Activated naive CD8-positive, alpha-beta T cell treated with anti-CD3 and anti-CD28 coated beads, Interleukin-2, amount 50 U/mL, for 24 hours (primary cell): ENCODE data around the gene FABP7.

Source experiments
- ATAC-seq: fragments of 150-1000 bp; cut with Tn5 transposase; one replicate; pipeline ENCODE4 v1.10.0; 2021
- DNase-seq: peaks from one replicate; pipeline ENCODE4 v3.0.0; 2021
- H3K27ac Mint-ChIP-seq: one replicate; pipeline ENCODE4 v1.8.0; 2021; ENCODE audit warnings: mild to moderate bottlenecking, mixed read lengths
- H3K27me3 Mint-ChIP-seq: one replicate; pipeline ENCODE4 v1.8.0; 2021; ENCODE audit warnings: mixed read lengths
- H3K36me3 Mint-ChIP-seq: one replicate; pipeline ENCODE4 v1.8.0; 2021; ENCODE audit warnings: low read depth, mixed read lengths
- H3K4me1 Mint-ChIP-seq: one replicate; pipeline ENCODE4 v1.8.0; 2021; ENCODE audit warnings: mixed read lengths
- H3K4me3 Mint-ChIP-seq: one replicate; pipeline ENCODE4 v1.8.0; 2021; ENCODE audit warnings: mild to moderate bottlenecking, moderate library complexity, mixed read lengths
- H3K9me3 Mint-ChIP-seq: one replicate; pipeline ENCODE4 v1.8.0; 2021; ENCODE audit warnings: mixed read lengths

The FABP7 gene

GRCh38 chr6:122798099-122798641, 18.7 kb downstream of the FABP7 start:
- H3K27me3 Mint-ChIP-seq = peaks cover 8% of the 10 kb centered on the region
- no peak overlapping the region for H3K4me3 Mint-ChIP-seq
- ATAC-seq (peak; percentile 86), DNase-seq (no peak)
- H3K9me3 Mint-ChIP-seq = no peaks in the 10 kb centered on the region
- no peaks in the 10 kb centered on the region for H3K36me3 Mint-ChIP-seq
- H3K4me1 Mint-ChIP-seq = peaks cover 13% of the 10 kb centered on the region
- no peak overlapping the region for H3K27ac Mint-ChIP-seq

- no peaks in the 10 kb centered on the region for H3K36me3 Mint-ChIP-seq
- no peaks in the 10 kb centered on the region for H3K9me3 Mint-ChIP-seq
- ATAC-seq (no peak), DNase-seq (no peak)
- H3K27me3 Mint-ChIP-seq = peaks cover 3% of the 10 kb centered on the region
- peaks cover 13% of the 10 kb centered on the region for H3K4me1 Mint-ChIP-seq
- no peak overlapping the region for H3K4me3 Mint-ChIP-seq
- H3K27ac Mint-ChIP-seq = no peak overlapping the region
Observed at GRCh38 chr6:122799140-122799745, 19.7 kb downstream of the FABP7 start.

- ATAC-seq = no peak
- Mint-ChIP-seq H3K27me3 (peaks cover 1% of the 10 kb centered on the region), H3K27ac (no peak overlapping the region), H3K9me3 (no peaks in the 10 kb centered on the region), H3K36me3 (no peaks in the 10 kb centered on the region), H3K4me1 (peaks cover 13% of the 10 kb centered on the region), H3K4me3 (no peak overlapping the region)
- no peak for DNase-seq
Observed at GRCh38 chr6:122799916-122800686, 20.6 kb downstream of the FABP7 start.

GRCh38 chr6:122800906-122801305, 21.4 kb downstream of the FABP7 start:
- no peak for DNase-seq
- Mint-ChIP-seq H3K4me1 (peaks cover 13% of the 10 kb centered on the region), H3K4me3 (no peak overlapping the region), H3K27me3 (peaks cover 1% of the 10 kb centered on the region), H3K27ac (no peak overlapping the region), H3K36me3 (no peaks in the 10 kb centered on the region), H3K9me3 (no peaks in the 10 kb centered on the region)
- ATAC-seq = no peak

DNA sequence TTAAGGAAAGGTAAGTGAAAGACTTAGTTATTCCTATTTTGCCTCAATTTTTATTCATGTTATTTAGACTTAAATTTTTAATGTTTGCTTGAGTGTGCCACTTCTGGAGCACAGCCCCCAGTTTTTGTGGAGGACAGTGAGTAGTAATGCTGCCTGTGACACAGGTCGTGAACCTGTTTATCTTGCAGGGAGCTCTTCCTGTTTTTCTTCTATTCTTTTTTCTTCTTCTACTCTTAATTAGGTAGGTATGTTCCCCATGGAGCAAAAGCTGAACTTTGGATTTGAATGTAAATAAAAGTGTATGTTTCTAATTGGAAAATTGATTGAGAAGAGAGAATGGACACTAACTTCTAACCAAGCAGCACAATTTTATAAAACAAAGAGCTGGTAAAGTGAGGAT, 21.9 kb downstream of the FABP7 start:
- Mint-ChIP-seq H3K9me3 (no peaks in the 10 kb centered on the region), H3K36me3 (no peaks in the 10 kb centered on the region), H3K4me3 (no peak overlapping the region), H3K27me3 (peaks cover 1% of the 10 kb centered on the region), H3K27ac (no peak overlapping the region), H3K4me1 (peaks cover 13% of the 10 kb centered on the region)
- ATAC-seq (no peak), DNase-seq (no peak)

DNA sequence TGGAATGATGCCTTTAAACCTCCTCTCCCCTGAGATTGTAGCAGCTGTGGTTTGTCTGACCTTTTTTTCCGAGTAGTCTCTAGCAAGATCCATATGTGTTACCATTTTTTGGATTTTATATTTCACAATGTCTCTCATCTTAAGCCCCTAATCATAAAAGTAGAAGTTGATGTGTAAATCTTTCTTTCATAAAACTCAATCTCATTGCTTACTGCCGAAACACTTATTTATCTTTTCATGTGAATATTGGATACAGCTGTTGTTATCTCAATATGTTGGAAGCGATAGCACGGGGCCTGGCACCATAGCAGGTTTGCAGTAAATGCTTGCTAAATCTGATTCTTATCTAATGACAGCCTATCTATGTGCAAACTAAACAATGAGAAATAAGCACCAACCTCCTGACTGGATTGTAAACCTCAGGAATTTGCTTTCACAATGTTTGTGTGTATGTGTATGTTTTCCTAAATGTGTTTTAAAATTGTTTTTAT, 23.7 kb downstream of the FABP7 start:
- Mint-ChIP-seq H3K27ac (no peak overlapping the region), H3K4me1 (peaks cover 7% of the 10 kb centered on the region), H3K4me3 (no peak overlapping the region), H3K36me3 (no peaks in the 10 kb centered on the region), H3K27me3 (peaks cover 3% of the 10 kb centered on the region), H3K9me3 (no peaks in the 10 kb centered on the region)
- ATAC-seq (no peak), DNase-seq (no peak)

DNA sequence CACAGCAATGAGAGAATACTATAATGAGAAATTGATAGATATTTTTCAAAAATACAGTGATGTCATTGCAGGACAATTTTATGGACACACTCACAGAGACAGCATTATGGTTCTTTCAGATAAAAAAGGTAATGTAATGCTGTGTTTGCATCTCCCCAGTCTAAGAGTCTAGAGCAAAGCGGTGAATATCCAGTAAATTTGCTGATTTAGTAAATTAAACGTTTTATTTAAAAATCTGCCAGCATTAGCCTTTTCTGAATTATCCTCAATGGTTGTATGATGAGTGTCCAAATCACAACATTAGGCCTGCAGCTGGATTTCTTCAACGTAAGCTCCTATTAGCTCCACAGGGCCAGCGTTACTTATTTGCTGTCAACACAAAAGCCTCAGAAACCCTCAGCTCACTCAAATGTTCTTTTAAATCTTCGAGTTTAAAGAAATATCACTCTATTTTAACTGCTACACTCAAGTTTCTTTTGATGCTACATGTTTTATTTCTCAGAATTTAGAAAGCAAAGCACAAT, 25.5 kb downstream of the FABP7 start:
- DNase-seq (no peak), ATAC-seq (no peak)
- H3K27ac Mint-ChIP-seq = no peak overlapping the region
- H3K36me3 Mint-ChIP-seq = no peaks in the 10 kb centered on the region
- no peak overlapping the region for H3K4me3 Mint-ChIP-seq
- no peaks in the 10 kb centered on the region for H3K4me1 Mint-ChIP-seq
- peaks cover 2% of the 10 kb centered on the region for H3K27me3 Mint-ChIP-seq
- no peaks in the 10 kb centered on the region for H3K9me3 Mint-ChIP-seq

GRCh38 chr6:122806291-122806690, 26.8 kb downstream of the FABP7 start:
- Mint-ChIP-seq H3K36me3 (no peaks in the 10 kb centered on the region), H3K9me3 (no peaks in the 10 kb centered on the region), H3K27ac (no peak overlapping the region), H3K27me3 (peaks cover 2% of the 10 kb centered on the region), H3K4me3 (no peak overlapping the region), H3K4me1 (no peaks in the 10 kb centered on the region)
- no peak for ATAC-seq
- DNase-seq = no peak

DNA sequence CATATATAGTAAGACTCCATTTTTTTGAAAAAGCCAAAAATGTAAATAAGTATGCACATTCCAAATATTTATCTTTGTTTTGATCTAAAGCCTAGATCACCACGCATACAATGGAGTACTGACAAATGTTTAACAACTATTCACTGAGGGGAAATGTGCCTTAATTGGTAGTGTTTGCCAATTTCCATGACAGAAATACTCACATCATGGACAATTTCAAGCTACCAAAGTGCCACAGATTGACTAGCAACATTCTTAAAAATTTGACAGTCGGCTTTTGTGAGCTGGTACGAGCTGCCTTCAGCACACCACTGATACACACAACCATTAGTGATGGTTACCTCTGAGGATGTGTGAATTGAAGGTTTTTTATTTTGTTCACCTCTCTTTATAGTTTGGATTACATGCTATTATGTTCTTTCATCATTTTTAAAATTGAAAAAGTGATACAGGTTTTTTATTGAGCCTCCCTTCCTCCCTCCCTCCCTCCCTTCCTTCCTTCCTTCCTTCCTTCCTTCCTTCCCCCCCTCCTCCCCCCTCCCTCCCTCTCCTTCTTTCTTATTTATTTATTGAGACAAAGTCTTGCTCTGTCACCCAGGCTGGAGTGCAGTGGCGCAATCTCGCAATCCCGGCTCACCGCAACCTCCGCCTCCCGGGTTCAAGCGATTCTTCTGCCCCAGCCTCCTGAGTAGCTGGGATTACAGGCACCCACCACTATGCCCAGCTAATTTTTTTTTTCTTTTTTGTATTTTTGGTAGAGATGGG, 28.8 kb downstream of the FABP7 start:
- Mint-ChIP-seq H3K9me3 (no peaks in the 10 kb centered on the region), H3K36me3 (no peaks in the 10 kb centered on the region), H3K27ac (no peak overlapping the region), H3K4me3 (no peak overlapping the region), H3K4me1 (no peaks in the 10 kb centered on the region), H3K27me3 (peaks cover 2% of the 10 kb centered on the region)
- DNase-seq = no peak
- no peak for ATAC-seq

- no peaks in the 10 kb centered on the region for H3K4me1 Mint-ChIP-seq
- peaks cover 2% of the 10 kb centered on the region for H3K27me3 Mint-ChIP-seq
- H3K27ac Mint-ChIP-seq = no peak overlapping the region
- DNase-seq (no peak), ATAC-seq (no peak)
- H3K9me3 Mint-ChIP-seq = no peaks in the 10 kb centered on the region
- no peaks in the 10 kb centered on the region for H3K36me3 Mint-ChIP-seq
- no peak overlapping the region for H3K4me3 Mint-ChIP-seq
Observed at GRCh38 chr6:122809001-122809400, 29.5 kb downstream of the FABP7 start.

- Mint-ChIP-seq H3K27ac (no peak overlapping the region), H3K9me3 (no peaks in the 10 kb centered on the region), H3K27me3 (peaks cover 2% of the 10 kb centered on the region), H3K36me3 (no peaks in the 10 kb centered on the region), H3K4me1 (no peaks in the 10 kb centered on the region), H3K4me3 (no peak overlapping the region)
- DNase-seq = no peak
- no peak for ATAC-seq
Observed at GRCh38 chr6:122809691-122810090, 30.2 kb downstream of the FABP7 start.

GRCh38 chr6:122810189-122810588, 30.7 kb downstream of the FABP7 start:
- ATAC-seq (no peak), DNase-seq (no peak)
- H3K4me1 Mint-ChIP-seq = no peaks in the 10 kb centered on the region
- H3K36me3 Mint-ChIP-seq = no peaks in the 10 kb centered on the region
- no peak overlapping the region for H3K27ac Mint-ChIP-seq
- no peaks in the 10 kb centered on the region for H3K9me3 Mint-ChIP-seq
- H3K4me3 Mint-ChIP-seq = no peak overlapping the region
- H3K27me3 Mint-ChIP-seq = peaks cover 2% of the 10 kb centered on the region

- no peak overlapping the region for H3K4me3 Mint-ChIP-seq
- no peak for ATAC-seq
- H3K4me1 Mint-ChIP-seq = no peaks in the 10 kb centered on the region
- no peak for DNase-seq
- H3K27ac Mint-ChIP-seq = no peak overlapping the region
- H3K36me3 Mint-ChIP-seq = no peaks in the 10 kb centered on the region
- H3K9me3 Mint-ChIP-seq = no peaks in the 10 kb centered on the region
- peaks cover 2% of the 10 kb centered on the region for H3K27me3 Mint-ChIP-seq
Observed at GRCh38 chr6:122817358-122817757, 37.8 kb downstream of the FABP7 start.

DNA sequence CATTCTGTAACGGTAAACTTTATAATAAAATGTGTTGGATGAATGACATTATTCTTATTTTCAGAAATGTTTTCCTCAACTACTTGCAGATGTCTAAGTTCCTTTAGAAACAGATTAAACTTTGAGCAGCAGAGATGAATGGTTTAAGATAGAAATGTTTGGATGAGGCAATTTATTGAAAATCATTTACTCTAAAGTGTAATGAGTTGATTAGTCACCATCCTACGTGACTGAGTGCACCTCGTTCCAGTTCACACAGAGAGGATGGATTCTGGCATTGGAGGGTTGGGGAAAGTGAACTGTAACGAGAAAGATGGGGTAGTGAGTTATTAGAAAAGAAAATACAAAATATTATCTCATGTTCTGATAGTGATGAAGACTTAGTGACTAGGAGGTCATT, 38.2 kb downstream of the FABP7 start:
- Mint-ChIP-seq H3K36me3 (no peaks in the 10 kb centered on the region), H3K9me3 (no peaks in the 10 kb centered on the region), H3K27ac (no peak overlapping the region), H3K4me1 (no peaks in the 10 kb centered on the region), H3K27me3 (peaks cover 2% of the 10 kb centered on the region), H3K4me3 (no peak overlapping the region)
- DNase-seq (no peak), ATAC-seq (no peak)
